Type B pancreatic cell (in vitro differentiated cells): ENCODE data around the gene CREG2. TPM values are rescaled to one million over a fixed set of nuclear protein-coding genes. Genes with fewer than 3 reads are reported as not detected.
A peak's percentile ranks its signal among the peaks of the same experiment; 100 is the strongest.

Experiments
- DNase-seq: peaks from one replicate; pipeline ENCODE4 v3.0.0; 2021; ENCODE audit warnings: mixed read lengths; ENCODE audit not compliant: unreplicated experiment; ENCODE audit errors: extremely low spot score
- H3K27ac Mint-ChIP-seq: 2 replicates; pipeline ENCODE4 v1.8.0; 2021; ENCODE audit warnings: mild to moderate bottlenecking, mixed read lengths
- H3K27me3 Mint-ChIP-seq: 2 replicates; pipeline ENCODE4 v1.8.0; 2021; ENCODE audit warnings: mixed read lengths
- H3K36me3 Mint-ChIP-seq: 2 replicates; pipeline ENCODE4 v1.8.0; 2021; ENCODE audit warnings: mixed read lengths
- H3K4me1 Mint-ChIP-seq: one replicate; pipeline ENCODE4 v1.8.0; 2021; ENCODE audit warnings: mixed read lengths; ENCODE audit not compliant: unreplicated experiment
- H3K4me3 Mint-ChIP-seq: 2 replicates; pipeline ENCODE4 v1.8.0; 2021; ENCODE audit warnings: mild to moderate bottlenecking, mixed read lengths
- H3K9me3 Mint-ChIP-seq: 2 replicates; pipeline ENCODE4 v1.8.0; 2021; ENCODE audit warnings: mixed read lengths
- CTCF ChIP-seq: fragments of 200-600 bp; sonication (generic); conservative IDR thresholded peaks from 2 replicates; pipeline ENCODE4 v1.5.0; 2021; ENCODE audit warnings: antibody characterized with exemption, mild to moderate bottlenecking
- total RNA-seq: library from RNA; stranded (reverse); gene quantifications from 2 replicates; pipeline ENCODE4 v1.2.1, GENCODE V29; 2021; ENCODE audit warnings: low replicate concordance

Gene CREG2
- total RNA-seq, 1 donor from 2014 or later: 1.9 TPM

DNA sequence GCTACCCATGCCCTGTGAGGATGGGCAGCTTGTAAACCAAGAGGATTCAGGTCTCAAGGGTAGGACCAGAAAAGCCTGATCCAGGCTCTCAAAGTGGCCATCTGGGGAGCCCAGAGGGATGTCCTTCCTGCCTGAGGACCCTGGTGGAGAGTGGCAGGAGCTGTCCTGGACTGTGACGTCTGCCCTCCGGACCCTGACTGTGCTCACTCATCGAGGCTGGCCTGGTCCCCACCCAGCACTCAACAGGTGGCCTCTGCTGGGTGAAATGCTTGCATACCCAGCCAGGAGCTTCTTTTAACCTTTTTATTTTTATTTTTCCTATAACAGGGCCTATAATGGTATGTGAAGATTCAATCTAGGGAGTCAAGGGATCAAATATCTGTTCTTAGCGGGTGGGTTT, 24.5 kb downstream of the CREG2 start:
- H3K36me3 Mint-ChIP-seq: no peaks in the 10 kb centered on the region
- H3K4me1 Mint-ChIP-seq: peaks cover 9% of the 10 kb centered on the region
- H3K4me3 Mint-ChIP-seq: no peak overlapping the region

GRCh38 chr2:101362316-101362715, 25.0 kb downstream of the CREG2 start:
- Mint-ChIP-seq H3K9me3 (no peaks in the 10 kb centered on the region), H3K36me3 (no peaks in the 10 kb centered on the region), H3K27ac (no peak overlapping the region), H3K4me1 (peaks cover 9% of the 10 kb centered on the region), H3K4me3 (no peak overlapping the region), H3K27me3 (peaks cover 3% of the 10 kb centered on the region)
- DNase-seq: no peak
- TF ChIP-seq CTCF: no peak

More for the DNA sequence above, 24.5 kb downstream of the CREG2 start:
- H3K27ac Mint-ChIP-seq: no peak overlapping the region
- TF ChIP-seq CTCF: no peak
- H3K27me3 Mint-ChIP-seq: peaks cover 3% of the 10 kb centered on the region
- H3K9me3 Mint-ChIP-seq: no peaks in the 10 kb centered on the region
- DNase-seq: no peak

DNA sequence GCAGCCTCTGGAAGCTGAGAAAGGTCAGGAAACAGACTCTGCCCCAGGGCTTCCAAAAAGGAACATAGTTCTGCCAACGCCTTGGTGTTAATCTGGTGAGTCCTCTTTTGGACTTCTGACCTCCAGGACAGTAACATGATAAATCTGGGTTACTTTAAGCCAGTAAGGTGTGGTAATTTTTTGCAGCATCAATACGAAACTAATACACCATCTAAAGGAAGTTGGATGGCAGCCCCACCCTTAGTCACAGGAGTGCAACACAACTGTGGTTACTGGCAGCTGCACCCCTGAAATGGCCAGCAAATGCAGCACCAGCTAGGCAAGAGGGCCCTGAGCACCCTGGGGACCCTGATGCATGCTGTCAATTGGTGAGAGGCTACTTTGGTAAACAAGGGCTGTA, 25.8 kb downstream of the CREG2 start:
- H3K36me3 Mint-ChIP-seq: no peaks in the 10 kb centered on the region
- DNase-seq: no peak
- peaks cover 9% of the 10 kb centered on the region for H3K4me1 Mint-ChIP-seq
- H3K27ac Mint-ChIP-seq: no peak overlapping the region
- H3K4me3 Mint-ChIP-seq: no peak overlapping the region
- TF ChIP-seq CTCF: no peak
- peaks cover 3% of the 10 kb centered on the region for H3K27me3 Mint-ChIP-seq
- peaks cover under 1% of the 10 kb centered on the region for H3K9me3 Mint-ChIP-seq

DNA sequence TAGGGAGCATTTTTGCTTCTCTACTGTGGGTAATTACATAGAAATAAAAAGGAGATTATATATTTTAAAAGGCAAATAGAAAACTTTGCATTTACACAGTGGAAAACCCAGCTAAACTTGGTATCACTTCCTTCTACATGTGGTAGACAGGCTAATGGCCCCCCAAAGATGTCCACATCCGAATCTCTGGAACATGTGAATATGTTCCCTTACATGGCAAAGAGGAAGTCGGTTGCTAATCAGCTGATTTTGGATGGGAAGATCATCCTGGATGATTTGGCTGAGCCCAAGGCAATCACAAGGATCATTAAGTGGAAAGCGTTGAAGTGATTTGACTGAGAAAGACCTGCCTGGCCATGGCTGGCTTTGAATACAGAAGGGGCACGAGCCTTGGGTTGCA, 26.2 kb downstream of the CREG2 start:
- no peak for TF ChIP-seq CTCF
- DNase-seq: no peak
- Mint-ChIP-seq H3K27me3 (peaks cover 3% of the 10 kb centered on the region), H3K36me3 (no peaks in the 10 kb centered on the region), H3K27ac (no peak overlapping the region), H3K4me3 (no peak overlapping the region), H3K4me1 (peaks cover 9% of the 10 kb centered on the region), H3K9me3 (peaks cover 4% of the 10 kb centered on the region)

GRCh38 chr2:101360232-101360631, 27.1 kb downstream of the CREG2 start:
- Mint-ChIP-seq H3K36me3 (no peaks in the 10 kb centered on the region), H3K9me3 (peaks cover 4% of the 10 kb centered on the region), H3K4me3 (peak overlapping the region; percentile 5), H3K4me1 (peaks cover 12% of the 10 kb centered on the region), H3K27me3 (peaks cover 3% of the 10 kb centered on the region), H3K27ac (peak overlapping the region; percentile 87)
- no peak for DNase-seq
- TF ChIP-seq CTCF: no peak

GRCh38 chr2:101359410-101359954, 27.8 kb downstream of the CREG2 start:
- Mint-ChIP-seq H3K4me3 (no peak overlapping the region), H3K4me1 (peaks cover 13% of the 10 kb centered on the region), H3K27ac (peak overlapping the region; percentile 87), H3K9me3 (peaks cover 4% of the 10 kb centered on the region), H3K27me3 (peaks cover 2% of the 10 kb centered on the region), H3K36me3 (no peaks in the 10 kb centered on the region)
- TF ChIP-seq CTCF: no peak
- no peak for DNase-seq
